DOHH2 (cell line): ENCODE measurements around the gene SIK3.

ENCODE experiments used
- CTCF ChIP-seq: fragments of 200-600 bp; sonication (generic); IDR thresholded peaks from one replicate; pipeline ENCODE4 v1.5.1; 2014; ENCODE audit warnings: antibody characterized with exemption, mild to moderate bottlenecking, low read depth, low read length; ENCODE audit not compliant: poor library complexity, severe bottlenecking
- EZH2phosphoT487 ChIP-seq: fragments of 200-600 bp; sonication (generic); IDR thresholded peaks from 2 replicates; pipeline ENCODE4 v1.6.1; 2017; ENCODE audit warnings: borderline replicate concordance, mild to moderate bottlenecking, antibody characterized with exemption, low read length, moderate library complexity, mixed read lengths

DNA sequence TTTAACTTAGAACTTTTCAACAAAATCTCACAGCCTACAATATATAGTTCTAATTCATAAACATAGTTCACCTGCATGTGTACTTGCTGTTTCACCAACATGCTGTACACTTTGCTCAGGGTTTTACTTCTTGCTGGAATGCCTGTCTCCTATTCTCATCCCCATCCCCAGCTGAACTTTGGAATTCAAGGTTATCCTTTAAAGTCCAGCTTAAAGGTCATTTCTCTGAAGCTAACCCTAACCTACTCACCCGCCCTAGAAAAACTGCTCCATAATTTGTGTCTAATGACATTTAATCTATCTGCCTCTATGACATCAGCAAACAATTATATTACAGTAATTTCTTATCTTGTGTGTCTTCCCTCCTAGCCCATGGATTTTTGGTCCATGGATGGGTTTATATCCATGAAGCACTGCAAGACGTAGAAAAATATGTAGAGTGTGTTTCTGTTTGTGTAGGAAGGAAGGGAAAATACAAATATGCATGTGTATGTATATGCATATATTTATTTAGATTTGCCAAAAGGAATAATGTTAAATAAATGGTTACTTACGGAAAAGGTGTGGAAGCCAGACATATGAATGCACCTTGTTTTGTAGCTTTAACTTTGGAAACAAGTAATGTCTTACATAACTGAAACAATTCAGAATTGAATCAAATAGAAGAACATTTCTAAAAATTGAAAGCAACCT is 161.3 kb downstream of the SIK3 start:
- TF ChIP-seq CTCF, result no peak
- no peak for TF ChIP-seq EZH2phosphoT487
